PFSK-1 (cell line): ENCODE data around the gene C5orf15.

Source experiments
- FOXP2 ChIP-seq: optimal IDR thresholded peaks from 2 replicates; pipeline ENCODE3; 2011; ENCODE audit warnings: borderline replicate concordance, control low read depth, inconsistent platforms; ENCODE audit not compliant: insufficient read depth; ENCODE audit errors: extremely low read length, extremely low read depth
- POLR2AphosphoS5 ChIP-seq: IDR thresholded peaks from 2 replicates; pipeline ENCODE4 v1.6.1; 2012; ENCODE audit warnings: low read depth, mild to moderate bottlenecking, control low read depth, low read length, moderate library complexity
- REST ChIP-seq, 2 experiments: IDR thresholded peaks; 2 replicates each; pipeline versions ENCODE4 v1.6.1 to v1.8.0; 2011 to 2012; ENCODE audit warnings: low read depth in 2 of 2, low read length in 2 of 2, control low read depth in 1 of 2, inconsistent platforms in 1 of 2, mild to moderate bottlenecking in 1 of 2, moderate library complexity in 1 of 2; ENCODE audit not compliant: insufficient read depth in 1 of 2
- SIN3A ChIP-seq: IDR thresholded peaks from 2 replicates; pipeline ENCODE4 v1.6.1; 2012; ENCODE audit warnings: mild to moderate bottlenecking, low read length, moderate library complexity, borderline replicate concordance; ENCODE audit not compliant: insufficient read depth
- TAF1 ChIP-seq: IDR thresholded peaks from 2 replicates; pipeline ENCODE4 v1.6.1; 2012; ENCODE audit warnings: low read length, control low read depth, borderline replicate concordance; ENCODE audit not compliant: insufficient read depth

GRCh38 chr5:133924221-133924920, 44.1 kb downstream of the C5orf15 start:
- no peak for TF ChIP-seq POLR2AphosphoS5
- no peak for TF ChIP-seq REST (IDR thresholded peaks at IDR 0.05; ENCODE audit: insufficient read depth in 1 of 2, low read depth in 2 of 2, low read length in 2 of 2)
- no peak for TF ChIP-seq TAF1
- no peak for TF ChIP-seq SIN3A
- TF ChIP-seq FOXP2: no peak
